DOHH2 (cell line): ENCODE data around the gene ABCB1.

Experiments used
- H3F3A ChIP-seq: fragments of 200-600 bp; sonication (generic), shearing (Covaris generic); 2 replicates; pipeline ENCODE4 v1.6.0; 2016; ENCODE audit warnings: antibody characterized with exemption, mild to moderate bottlenecking; ENCODE audit not compliant: control insufficient read depth, insufficient read depth
- H3K27ac ChIP-seq: fragments of 200-600 bp; sonication (generic); 2 replicates; pipeline ENCODE4 v1.5.1; 2014; ENCODE audit warnings: low read depth, mild to moderate bottlenecking, low read length, moderate library complexity
- H3K27me3 ChIP-seq: fragments of 200-600 bp; sonication (generic); 2 replicates; pipeline ENCODE4 v1.6.1; 2014; ENCODE audit warnings: mild to moderate bottlenecking, low read length, mixed read lengths; ENCODE audit not compliant: control insufficient read depth
- H3K36me3 ChIP-seq: fragments of 200-600 bp; sonication (generic); 2 replicates; pipeline ENCODE4 v1.6.1; 2014; ENCODE audit warnings: mild to moderate bottlenecking, low read length, moderate library complexity, mixed read lengths; ENCODE audit not compliant: control insufficient read depth
- H3K4me1 ChIP-seq: fragments of 200-600 bp; sonication (generic); 2 replicates; pipeline ENCODE4 v1.6.1; 2014; ENCODE audit warnings: mild to moderate bottlenecking, low read length, mixed read lengths; ENCODE audit not compliant: control insufficient read depth
- H3K4me2 ChIP-seq: fragments of 200-600 bp; sonication (generic); 2 replicates; pipeline ENCODE4 v1.6.0; 2014; ENCODE audit warnings: mild to moderate bottlenecking, low read length, moderate library complexity
- H3K4me3 ChIP-seq: fragments of 200-600 bp; sonication (generic); 2 replicates; pipeline ENCODE4 v1.5.1; 2014; ENCODE audit warnings: mild to moderate bottlenecking, low read length, mixed read lengths
- H3K79me2 ChIP-seq: fragments of 200-600 bp; sonication (generic); 2 replicates; pipeline ENCODE4 v1.6.1; 2014; ENCODE audit warnings: mild to moderate bottlenecking, low read length, mixed read lengths; ENCODE audit not compliant: control insufficient read depth
- H3K9me2 ChIP-seq: fragments of 200-600 bp; sonication (generic); replicated peaks from 2 replicates; pipeline ENCODE4 v1.6.1; 2014; ENCODE audit warnings: mild to moderate bottlenecking, low read length, mixed read lengths; ENCODE audit not compliant: control insufficient read depth
- H3K9me3 ChIP-seq: fragments of 200-600 bp; sonication (generic); 2 replicates; pipeline ENCODE4 v1.6.1; 2014; ENCODE audit warnings: antibody characterized with exemption, low read length, mixed read lengths; ENCODE audit not compliant: control insufficient read depth, insufficient read depth
- H4K20me1 ChIP-seq: fragments of 200-600 bp; sonication (generic); 2 replicates; pipeline ENCODE4 v1.6.0; 2014; ENCODE audit warnings: low read depth, mild to moderate bottlenecking, antibody characterized with exemption, low read length, moderate library complexity; ENCODE audit not compliant: control insufficient read depth, insufficient read depth
- EZH2phosphoT487 ChIP-seq: fragments of 200-600 bp; sonication (generic); IDR thresholded peaks from 2 replicates; pipeline ENCODE4 v1.6.1; 2017; ENCODE audit warnings: borderline replicate concordance, mild to moderate bottlenecking, antibody characterized with exemption, low read length, moderate library complexity, mixed read lengths
- TF ChIP-seq, protein P1 (sequence below): fragments of 200-600 bp; sonication (generic); IDR thresholded peaks from one replicate; pipeline ENCODE4 v1.5.1; 2014; ENCODE audit warnings: antibody characterized with exemption, mild to moderate bottlenecking, low read depth, low read length; ENCODE audit not compliant: poor library complexity, severe bottlenecking

The ABCB1 gene

DNA sequence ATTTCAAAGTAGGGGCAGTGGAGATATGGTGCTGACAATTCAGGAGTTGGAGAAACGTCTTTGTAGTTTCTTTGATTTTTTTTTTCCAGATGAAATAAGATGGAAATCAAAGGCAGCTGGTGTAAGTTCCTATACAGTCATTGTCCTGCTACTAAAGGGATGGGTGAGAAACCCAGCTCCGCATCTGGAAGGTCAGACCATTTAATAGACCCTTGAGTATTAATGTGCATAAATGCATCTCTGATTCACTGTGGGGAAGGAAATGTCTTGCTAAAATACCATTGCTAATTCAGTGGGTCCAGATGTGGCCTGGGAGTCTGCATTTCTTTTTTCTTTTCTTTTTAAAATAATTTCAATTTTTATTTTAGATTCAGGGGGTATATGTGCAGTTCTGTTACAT is 140.7 kb downstream of the ABCB1 start:
- peaks cover 8% of the 10 kb centered on the region for H3K4me1 ChIP-seq

DNA sequence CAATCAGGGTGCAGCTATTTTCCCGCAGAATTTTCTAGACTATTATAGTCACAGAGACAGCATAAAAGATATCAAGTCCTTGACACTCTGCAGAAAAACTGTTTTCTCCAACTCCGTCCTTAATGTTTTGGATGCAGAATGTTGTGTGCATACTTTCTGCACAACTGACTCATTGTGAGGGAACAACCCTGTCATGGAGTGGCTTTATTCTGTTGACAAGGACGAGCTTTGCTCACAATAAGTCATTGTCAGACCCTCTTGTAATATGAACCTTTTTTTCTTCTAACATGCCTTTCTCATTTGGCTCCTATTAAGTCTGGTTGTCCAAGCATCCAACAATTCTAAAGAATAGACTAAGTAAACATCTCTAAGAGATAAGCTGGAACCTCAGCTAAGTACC is 142.5 kb downstream of the ABCB1 start:
- H3K4me3 ChIP-seq, result no peak overlapping the region
- 0 out of 2 replicates have a peak, but pooled peaks cover 3% of the 10 kb centered on the region for H3K36me3 ChIP-seq
- H3K4me2 ChIP-seq, result no peak overlapping the region
- no peaks in the 10 kb centered on the region for H4K20me1 ChIP-seq
- H3K27ac ChIP-seq, result no peak overlapping the region
- no peaks in the 10 kb centered on the region for H3K9me2 ChIP-seq
- no peaks in the 10 kb centered on the region for H3K79me2 ChIP-seq
- no peaks in the 10 kb centered on the region for H3K9me3 ChIP-seq
- H3K27me3 ChIP-seq, result no peaks in the 10 kb centered on the region
- no peak for TF ChIP-seq EZH2phosphoT487
- TF ChIP-seq, protein P1, sequence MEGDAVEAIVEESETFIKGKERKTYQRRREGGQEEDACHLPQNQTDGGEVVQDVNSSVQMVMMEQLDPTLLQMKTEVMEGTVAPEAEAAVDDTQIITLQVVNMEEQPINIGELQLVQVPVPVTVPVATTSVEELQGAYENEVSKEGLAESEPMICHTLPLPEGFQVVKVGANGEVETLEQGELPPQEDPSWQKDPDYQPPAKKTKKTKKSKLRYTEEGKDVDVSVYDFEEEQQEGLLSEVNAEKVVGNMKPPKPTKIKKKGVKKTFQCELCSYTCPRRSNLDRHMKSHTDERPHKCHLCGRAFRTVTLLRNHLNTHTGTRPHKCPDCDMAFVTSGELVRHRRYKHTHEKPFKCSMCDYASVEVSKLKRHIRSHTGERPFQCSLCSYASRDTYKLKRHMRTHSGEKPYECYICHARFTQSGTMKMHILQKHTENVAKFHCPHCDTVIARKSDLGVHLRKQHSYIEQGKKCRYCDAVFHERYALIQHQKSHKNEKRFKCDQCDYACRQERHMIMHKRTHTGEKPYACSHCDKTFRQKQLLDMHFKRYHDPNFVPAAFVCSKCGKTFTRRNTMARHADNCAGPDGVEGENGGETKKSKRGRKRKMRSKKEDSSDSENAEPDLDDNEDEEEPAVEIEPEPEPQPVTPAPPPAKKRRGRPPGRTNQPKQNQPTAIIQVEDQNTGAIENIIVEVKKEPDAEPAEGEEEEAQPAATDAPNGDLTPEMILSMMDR, result no peak
- no peaks in the 10 kb centered on the region for H3F3A ChIP-seq
- H3K4me1 ChIP-seq, result peaks cover 8% of the 10 kb centered on the region

More for the DNA sequence above, 140.7 kb downstream of the ABCB1 start:
- TF ChIP-seq EZH2phosphoT487, result no peak
- TF ChIP-seq, protein P1, result no peak
- H3F3A ChIP-seq, result no peaks in the 10 kb centered on the region
- no peak overlapping the region for H3K4me3 ChIP-seq
- no peak overlapping the region for H3K4me2 ChIP-seq
- H3K27me3 ChIP-seq, result no peaks in the 10 kb centered on the region
- no peaks in the 10 kb centered on the region for H3K9me3 ChIP-seq
- no peaks in the 10 kb centered on the region for H3K79me2 ChIP-seq
- H3K9me2 ChIP-seq, result no peaks in the 10 kb centered on the region
- no peaks in the 10 kb centered on the region for H4K20me1 ChIP-seq
- no peak overlapping the region for H3K27ac ChIP-seq
- 0 out of 2 replicates have a peak, but pooled peaks cover 3% of the 10 kb centered on the region for H3K36me3 ChIP-seq

DNA sequence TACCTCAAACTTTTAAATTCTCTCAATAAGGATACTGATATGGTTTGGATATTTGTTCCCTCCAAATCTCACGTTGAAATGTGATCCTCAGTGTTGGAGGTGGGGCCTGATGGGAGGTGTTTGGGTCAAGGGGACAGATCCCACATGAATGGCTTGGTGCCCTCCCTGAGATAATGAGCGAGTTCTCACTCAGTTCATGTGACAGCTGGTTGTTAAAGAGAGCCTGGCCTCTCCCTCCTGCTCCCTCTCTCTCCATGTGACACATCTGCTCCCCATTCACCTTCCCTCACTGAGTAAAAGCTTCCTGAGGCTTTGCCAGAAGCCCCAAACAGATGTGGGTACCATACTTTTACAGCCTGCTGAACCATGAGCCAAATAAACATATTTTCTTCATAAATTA is 144.4 kb downstream of the ABCB1 start:
- no peaks in the 10 kb centered on the region for H3K79me2 ChIP-seq
- no peak overlapping the region for H3K4me2 ChIP-seq
- H3K27me3 ChIP-seq, result no peaks in the 10 kb centered on the region
- 0 out of 2 replicates have a peak, but pooled peaks cover 2% of the 10 kb centered on the region for H3K36me3 ChIP-seq
- H3K9me3 ChIP-seq, result no peaks in the 10 kb centered on the region
- no peaks in the 10 kb centered on the region for H4K20me1 ChIP-seq
- no peak overlapping the region for H3K27ac ChIP-seq
- no peaks in the 10 kb centered on the region for H3K4me1 ChIP-seq
- TF ChIP-seq, protein P1, result no peak
- TF ChIP-seq EZH2phosphoT487, result no peak
- no peaks in the 10 kb centered on the region for H3K9me2 ChIP-seq
- H3F3A ChIP-seq, result no peaks in the 10 kb centered on the region
- no peak overlapping the region for H3K4me3 ChIP-seq
